Measurements from ENCODE around the gene EEFSEC. TPM values are rescaled to one million over a fixed set of nuclear protein-coding genes. Genes with fewer than 3 reads are reported as not detected.
A peak's percentile ranks its signal among the peaks of the same experiment; 100 is the strongest.

EEFSEC gene
- total and polyA plus RNA-seq, 12 donors, result 5.5 to 15.6 (median 10.4) TPM

GRCh38 chr3:128313071-128313725 lies 159.9 kb downstream of the EEFSEC start:
- TF ChIP-seq CTCF (IDR thresholded peaks at IDR 0.05), result no peak
- TF ChIP-seq POLR2A (IDR thresholded peaks at IDR 0.05), result no peak
- intact Hi-C loops (cut with DNase I), result no loop called here
- 93 to 100% (median 97%) methylated on average over 4 to 5 of the region's 5 CpGs for WGBS, 4 donors
- peaks cover 0 to 13% of the 10 kb centered on the region in 2 donors for H3K4me1 ChIP-seq (replicated peaks in 1 of 2)
- H3K27me3 ChIP-seq, result no peaks in the 10 kb centered on the region
- H3K36me3 ChIP-seq (replicated peaks in 1 of 2), result no peaks in the 10 kb centered on the region
- H3K27ac ChIP-seq, result no peak overlapping the region
- no peaks in the 10 kb centered on the region for H3K9me3 ChIP-seq (replicated peaks in 1 of 3)
- no peak overlapping the region for H3K4me3 ChIP-seq
- peak in 3 of 7 donors; percentile 5 to 42 (median 6) for DNase-seq

- no peak overlapping the region for H3K27ac ChIP-seq
- no peak for DNase-seq
- intact Hi-C loops (cut with DNase I), result no loop called here
- H3K4me1 ChIP-seq (replicated peaks in 1 of 2), result peaks cover 0 to 13% of the 10 kb centered on the region in 2 donors
- no peaks in the 10 kb centered on the region for H3K36me3 ChIP-seq (replicated peaks in 1 of 2)
- no peak for TF ChIP-seq POLR2A (IDR thresholded peaks at IDR 0.05)
- no peak for TF ChIP-seq CTCF (IDR thresholded peaks at IDR 0.05)
- 50 to 94% (median 81%) methylated on average over 2 of the region's 2 CpGs for WGBS, 4 donors
- no peaks in the 10 kb centered on the region for H3K9me3 ChIP-seq (replicated peaks in 1 of 3)
- H3K27me3 ChIP-seq, result no peaks in the 10 kb centered on the region
- H3K4me3 ChIP-seq, result no peak overlapping the region
Observed at GRCh38 chr3:128313935-128314334, 160.7 kb downstream of the EEFSEC start.

GRCh38 chr3:128315313-128315712 lies 162.0 kb downstream of the EEFSEC start:
- DNase-seq, result peak in 2 of 7 donors; percentile 7 to 15
- Histone ChIP-seq H3K9me3 (replicated peaks in 1 of 3) (no peaks in the 10 kb centered on the region), H3K36me3 (replicated peaks in 1 of 2) (no peaks in the 10 kb centered on the region), H3K27me3 (no peaks in the 10 kb centered on the region), H3K4me3 (no peak overlapping the region), H3K27ac (no peak overlapping the region), H3K4me1 (replicated peaks in 1 of 2) (peaks cover 0 to 5% of the 10 kb centered on the region in 2 donors)
- 89 to 100% (median 98%) methylated on average over 2 of the region's 2 CpGs for WGBS, 4 donors
- intact Hi-C loops (cut with DNase I), result no loop called here
- no peak for TF ChIP-seq POLR2A (IDR thresholded peaks at IDR 0.05)
- TF ChIP-seq CTCF (IDR thresholded peaks at IDR 0.05), result no peak

GRCh38 chr3:128316481-128316891 lies 163.2 kb downstream of the EEFSEC start:
- intact Hi-C loops (cut with DNase I), result no loop called here
- no peaks in the 10 kb centered on the region for H3K9me3 ChIP-seq (replicated peaks in 1 of 3)
- peak in 4 of 7 donors; percentile 5 to 46 (median 12) for DNase-seq
- no peaks in the 10 kb centered on the region for H3K36me3 ChIP-seq (replicated peaks in 1 of 2)
- H3K27me3 ChIP-seq, result no peaks in the 10 kb centered on the region
- H3K4me1 ChIP-seq (replicated peaks in 1 of 2), result no peaks in the 10 kb centered on the region
- WGBS, 4 donors, result 67 to 82% (median 74%) methylated on average over 11 to 15 of the region's 15 CpGs
- H3K4me3 ChIP-seq, result no peak overlapping the region
- TF ChIP-seq CTCF (IDR thresholded peaks at IDR 0.05), result no peak
- no peak for TF ChIP-seq POLR2A (IDR thresholded peaks at IDR 0.05)
- no peak overlapping the region for H3K27ac ChIP-seq

All from adrenal gland (tissue), 12 donors.